HEK293T (cell line): Measurements from ENCODE around the gene DHRSX.

Experiments used
- FOXK2 ChIP-seq: fragments of 450-650 bp; IDR thresholded peaks from 2 replicates; pipeline ENCODE4 v1.6.1; 2016; ENCODE audit warnings: mild to moderate bottlenecking
- ZNF384 ChIP-seq: fragments of 450-650 bp; IDR thresholded peaks from 2 replicates; pipeline ENCODE4 v1.6.1; 2016

GRCh38 chrX:2526390-2526789 lies 25.6 kb upstream of the DHRSX start:
- TF ChIP-seq FOXK2 = no peak
- no peak for TF ChIP-seq ZNF384
